ENCODE results near the gene OR51E1. TPM values are rescaled to one million over a fixed set of nuclear protein-coding genes. Genes with fewer than 3 reads are reported as not detected.

OR51E1 gene
- polyA plus RNA-seq, 1 donor (not counting 4 experiments of a cell fraction or from before 2014, with no cell fraction given), result not detected

DNA sequence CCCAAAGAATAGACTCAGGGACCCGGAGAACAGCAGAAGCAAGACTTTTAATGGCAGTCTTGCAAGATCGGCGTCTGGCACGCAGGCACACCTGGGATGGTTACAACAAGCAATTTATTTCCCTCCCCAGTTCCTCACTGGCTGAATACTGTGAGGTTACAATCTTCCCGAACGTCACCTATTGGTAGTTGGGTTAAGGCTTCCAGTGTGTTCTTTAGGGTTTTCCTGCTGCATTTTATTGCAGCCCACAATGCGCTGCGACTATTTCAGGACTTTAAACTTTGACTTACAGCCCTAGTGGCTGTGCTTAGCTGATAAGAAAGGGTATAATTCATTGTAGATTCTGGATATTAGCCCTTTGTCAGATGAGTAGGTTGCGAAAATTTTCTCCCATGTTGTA lies 24.3 kb upstream of the OR51E1 start:
- TF ChIP-seq EZH2 (IDR thresholded peaks at IDR 0.05; ENCODE audit: low read length), result no peak
- TF ChIP-seq, protein P1, sequence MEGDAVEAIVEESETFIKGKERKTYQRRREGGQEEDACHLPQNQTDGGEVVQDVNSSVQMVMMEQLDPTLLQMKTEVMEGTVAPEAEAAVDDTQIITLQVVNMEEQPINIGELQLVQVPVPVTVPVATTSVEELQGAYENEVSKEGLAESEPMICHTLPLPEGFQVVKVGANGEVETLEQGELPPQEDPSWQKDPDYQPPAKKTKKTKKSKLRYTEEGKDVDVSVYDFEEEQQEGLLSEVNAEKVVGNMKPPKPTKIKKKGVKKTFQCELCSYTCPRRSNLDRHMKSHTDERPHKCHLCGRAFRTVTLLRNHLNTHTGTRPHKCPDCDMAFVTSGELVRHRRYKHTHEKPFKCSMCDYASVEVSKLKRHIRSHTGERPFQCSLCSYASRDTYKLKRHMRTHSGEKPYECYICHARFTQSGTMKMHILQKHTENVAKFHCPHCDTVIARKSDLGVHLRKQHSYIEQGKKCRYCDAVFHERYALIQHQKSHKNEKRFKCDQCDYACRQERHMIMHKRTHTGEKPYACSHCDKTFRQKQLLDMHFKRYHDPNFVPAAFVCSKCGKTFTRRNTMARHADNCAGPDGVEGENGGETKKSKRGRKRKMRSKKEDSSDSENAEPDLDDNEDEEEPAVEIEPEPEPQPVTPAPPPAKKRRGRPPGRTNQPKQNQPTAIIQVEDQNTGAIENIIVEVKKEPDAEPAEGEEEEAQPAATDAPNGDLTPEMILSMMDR (optimal IDR thresholded peaks at IDR 0.05 in 1 of 3, IDR thresholded peaks at IDR 0.05 in 1 of 3, conservative IDR thresholded peaks at IDR 0.05 in 1 of 3; ENCODE audit: extremely low read depth in 1 of 3, insufficient read depth in 2 of 3, low read length in 3 of 3), result no peak
- no peaks in the 10 kb centered on the region for H4K20me1 ChIP-seq (ENCODE audit: control insufficient read depth, extremely low read depth, insufficient read depth, low read length)
- no peak overlapping the region for H3K9ac ChIP-seq (ENCODE audit: control insufficient read depth, extremely low read depth, insufficient read depth, low read length)
- no peaks in the 10 kb centered on the region for H3K9me3 ChIP-seq (ENCODE audit: control insufficient read depth, low read depth, low read length)
- DNase-seq (ENCODE audit: low read depth, low spot score) (no peak), FAIRE-seq (no peak)
- no peak overlapping the region for H3K4me3 ChIP-seq (ENCODE audit: control insufficient read depth in 2 of 3, extremely low read depth in 1 of 3, insufficient read depth in 2 of 3, low read depth in 1 of 3, low read length in 3 of 3)
- dilution Hi-C loops (cut with MboI; ENCODE audit: extremely low pct_ligation_motif_present, low sequenced_read_pairs), result no loop called here
- no peaks in the 10 kb centered on the region for H3K4me1 ChIP-seq (ENCODE audit: control insufficient read depth, extremely low read depth, insufficient read depth, low read length)
- peaks cover 3% of the 10 kb centered on the region for H3K27me3 ChIP-seq (ENCODE audit: control insufficient read depth, extremely low read depth, insufficient read depth, low read length)
- H3K36me3 ChIP-seq (ENCODE audit: control insufficient read depth in 2 of 2, extremely low read depth in 1 of 2, insufficient read depth in 2 of 2, low read length in 2 of 2), result no peaks in the 10 kb centered on the region
- no peak overlapping the region for H3K4me2 ChIP-seq (ENCODE audit: control insufficient read depth, extremely low read depth, insufficient read depth, low read depth, low read length)
- no peaks in the 10 kb centered on the region for H3K9me1 ChIP-seq (ENCODE audit: control insufficient read depth, extremely low read depth, insufficient read depth, low read length)
- no peak overlapping the region for H2AFZ ChIP-seq (ENCODE audit: control insufficient read depth, low read length)
- no peaks in the 10 kb centered on the region for H3K79me2 ChIP-seq (ENCODE audit: control insufficient read depth, insufficient read depth, low read length)
- H3K27ac ChIP-seq (ENCODE audit: control insufficient read depth, insufficient read depth, low read length), result no peak overlapping the region

DNA sequence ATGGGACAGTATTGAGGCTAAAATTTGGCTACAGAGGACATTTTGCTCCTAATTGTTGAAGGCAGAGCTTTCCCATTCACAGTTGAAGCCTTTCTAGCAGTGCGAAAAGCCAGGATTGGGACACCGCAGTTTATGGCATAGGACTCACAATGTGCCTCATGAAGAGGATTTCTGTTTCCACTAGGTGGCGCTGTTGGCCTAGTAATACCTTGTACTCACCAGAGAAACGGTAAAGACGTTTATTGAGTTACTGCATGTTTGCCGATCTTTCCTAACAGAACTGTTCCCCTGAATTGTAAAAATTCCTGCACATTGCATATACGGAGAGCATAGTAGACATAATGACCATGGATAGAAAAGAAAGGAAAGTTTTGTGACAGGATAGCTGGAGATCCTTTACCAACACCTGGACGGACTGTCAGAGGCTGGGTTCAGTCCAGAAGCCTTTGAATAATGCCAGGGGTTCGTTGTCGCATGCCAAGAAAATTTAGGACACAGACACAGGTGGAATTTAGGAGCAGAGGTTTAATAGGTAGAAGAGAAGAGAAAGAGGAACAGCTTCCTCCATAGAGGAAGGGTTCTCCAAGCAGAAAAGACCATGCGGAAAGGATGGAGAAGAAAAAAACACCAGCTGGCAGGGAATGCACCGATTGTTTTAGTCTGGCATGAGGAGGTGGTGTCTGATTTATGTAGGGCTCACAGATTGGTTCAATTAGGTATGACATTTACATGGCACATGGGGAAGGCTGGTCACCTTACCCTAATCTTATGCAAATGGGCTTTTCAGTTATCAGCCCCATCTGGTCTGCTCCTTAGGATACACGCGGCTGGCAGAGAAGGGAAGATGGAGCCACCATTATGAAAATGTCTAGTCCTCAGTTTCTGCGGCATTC lies 17.3 kb upstream of the OR51E1 start:
- dilution Hi-C loops (cut with MboI; ENCODE audit: extremely low pct_ligation_motif_present, low sequenced_read_pairs), result no loop called here
- no peaks in the 10 kb centered on the region for H3K9me1 ChIP-seq (ENCODE audit: control insufficient read depth, extremely low read depth, insufficient read depth, low read length)
- no peaks in the 10 kb centered on the region for H3K9me3 ChIP-seq (ENCODE audit: control insufficient read depth, low read depth, low read length)
- H3K27ac ChIP-seq (ENCODE audit: control insufficient read depth, insufficient read depth, low read length), result no peak overlapping the region
- H3K36me3 ChIP-seq (ENCODE audit: control insufficient read depth in 2 of 2, extremely low read depth in 1 of 2, insufficient read depth in 2 of 2, low read length in 2 of 2), result no peaks in the 10 kb centered on the region
- H3K4me3 ChIP-seq (ENCODE audit: control insufficient read depth in 2 of 3, extremely low read depth in 1 of 3, insufficient read depth in 2 of 3, low read depth in 1 of 3, low read length in 3 of 3), result no peak overlapping the region
- FAIRE-seq (peak; percentile 69), DNase-seq (ENCODE audit: low read depth, low spot score) (no peak)
- no peak overlapping the region for H3K4me2 ChIP-seq (ENCODE audit: control insufficient read depth, extremely low read depth, insufficient read depth, low read depth, low read length)
- no peaks in the 10 kb centered on the region for H3K4me1 ChIP-seq (ENCODE audit: control insufficient read depth, extremely low read depth, insufficient read depth, low read length)
- no peaks in the 10 kb centered on the region for H3K27me3 ChIP-seq (ENCODE audit: control insufficient read depth, extremely low read depth, insufficient read depth, low read length)
- no peak overlapping the region for H3K9ac ChIP-seq (ENCODE audit: control insufficient read depth, extremely low read depth, insufficient read depth, low read length)
- no peaks in the 10 kb centered on the region for H3K79me2 ChIP-seq (ENCODE audit: control insufficient read depth, insufficient read depth, low read length)
- TF ChIP-seq, protein P1 (optimal IDR thresholded peaks at IDR 0.05 in 1 of 3, IDR thresholded peaks at IDR 0.05 in 1 of 3, conservative IDR thresholded peaks at IDR 0.05 in 1 of 3; ENCODE audit: extremely low read depth in 1 of 3, insufficient read depth in 2 of 3, low read length in 3 of 3), result peak; percentile 66 to 79 (median 68)
- no peak for TF ChIP-seq EZH2 (IDR thresholded peaks at IDR 0.05; ENCODE audit: low read length)
- no peaks in the 10 kb centered on the region for H4K20me1 ChIP-seq (ENCODE audit: control insufficient read depth, extremely low read depth, insufficient read depth, low read length)
- H2AFZ ChIP-seq (ENCODE audit: control insufficient read depth, low read length), result no peak overlapping the region
